ENCODE results near the gene CNFN. TPM values are rescaled to one million over a fixed set of nuclear protein-coding genes. Genes with fewer than 3 reads are reported as not detected.

CNFN gene
- polyA plus RNA-seq, 2 donors, result 5,144 to 7,132 TPM

DNA sequence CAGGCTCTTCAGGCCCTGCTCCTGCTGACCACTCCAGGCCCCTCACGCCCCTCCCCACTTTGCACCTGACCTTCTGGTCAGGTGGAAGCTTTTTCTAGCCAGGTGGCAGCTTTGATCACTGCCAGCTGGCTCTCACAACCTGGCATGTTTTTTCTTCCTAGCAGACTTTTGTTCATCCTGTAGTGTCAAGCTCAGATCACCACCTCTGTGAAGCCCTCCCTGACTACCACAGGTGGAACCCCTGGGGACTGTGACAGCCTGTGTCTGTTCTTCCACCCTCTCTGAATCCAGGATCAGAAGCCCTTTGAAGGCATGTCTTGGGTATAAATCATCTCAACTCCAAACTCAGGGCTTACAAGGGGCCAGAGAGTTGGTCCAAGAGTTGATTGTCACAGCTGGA lies 10.3 kb upstream of the CNFN start:
- peaks cover 0 to 3% of the 10 kb centered on the region in 2 donors for H3K36me3 ChIP-seq (ENCODE audit: control insufficient read depth in 2 of 2, insufficient read depth in 2 of 2, low read length in 1 of 2)
- 93 to 98% methylated on average over 1 of the region's 1 CpG for WGBS, 2 donors
- H3K27me3 ChIP-seq (ENCODE audit: control insufficient read depth in 1 of 2, insufficient read depth in 2 of 2, low read length in 2 of 2), result no peaks in the 10 kb centered on the region
- H3K4me1 ChIP-seq (ENCODE audit: control insufficient read depth in 2 of 2, insufficient read depth in 2 of 2, low read length in 1 of 2), result peaks cover 0 to 14% of the 10 kb centered on the region in 2 donors
- H3K9me3 ChIP-seq (ENCODE audit: control insufficient read depth in 2 of 2, insufficient read depth in 1 of 2, low read depth in 1 of 2, low read length in 1 of 2), result no peaks in the 10 kb centered on the region
- peak overlapping the region in 1 of 2 donors; percentile 16 for H3K4me3 ChIP-seq (ENCODE audit: low read depth in 1 of 2, low read length in 2 of 2)
- peak overlapping the region in 1 of 2 donors; percentile 86 for H3K27ac ChIP-seq (ENCODE audit: low read depth in 2 of 2, low read length in 1 of 2)

DNA sequence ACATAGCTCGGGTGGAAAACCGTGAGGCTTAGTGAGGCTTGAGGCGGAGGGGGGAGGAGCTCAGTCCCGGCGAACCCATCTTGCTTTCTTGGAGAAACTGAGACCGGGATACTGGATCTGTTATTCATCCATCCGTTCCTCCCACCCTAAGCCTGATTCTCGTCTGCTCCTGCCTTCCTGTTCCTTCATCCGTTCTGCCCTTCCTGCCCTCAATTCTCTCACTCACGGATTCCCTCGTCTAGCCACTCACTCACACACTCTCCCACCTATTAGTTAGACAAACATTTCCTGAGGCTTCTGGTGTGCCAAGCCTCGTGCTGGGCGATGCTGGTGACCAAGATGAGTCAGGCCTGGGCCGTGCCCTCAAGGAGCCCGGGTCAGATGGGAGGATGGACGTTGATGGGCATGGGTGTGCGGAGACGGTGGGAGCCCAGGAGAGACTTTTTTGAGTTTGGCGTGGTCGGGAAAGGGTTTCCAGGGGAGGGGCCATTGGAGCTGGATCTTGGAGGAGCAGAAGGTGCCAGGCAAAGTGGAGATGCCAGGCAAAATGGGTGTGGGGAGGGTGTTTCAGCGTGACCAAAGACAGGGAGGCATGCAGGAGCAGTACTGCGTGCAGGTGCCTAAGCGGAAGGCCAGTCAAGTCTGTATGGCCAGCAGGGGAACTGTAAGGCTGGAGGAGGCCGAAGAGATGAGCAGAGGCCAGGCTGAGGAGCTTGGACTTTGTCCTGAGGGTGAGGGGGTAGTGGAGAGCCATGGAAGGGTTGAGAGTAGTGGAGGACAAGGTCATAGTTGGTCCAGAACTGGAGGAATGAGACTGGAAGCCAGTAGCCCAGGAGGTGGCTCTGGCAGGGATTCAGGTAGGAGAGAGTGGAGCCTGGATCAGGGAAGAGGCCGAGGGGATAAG lies 7.4 kb upstream of the CNFN start:
- H3K27ac ChIP-seq (ENCODE audit: low read depth in 2 of 2, low read length in 1 of 2), result peak overlapping the region; percentile 86 to 94

DNA sequence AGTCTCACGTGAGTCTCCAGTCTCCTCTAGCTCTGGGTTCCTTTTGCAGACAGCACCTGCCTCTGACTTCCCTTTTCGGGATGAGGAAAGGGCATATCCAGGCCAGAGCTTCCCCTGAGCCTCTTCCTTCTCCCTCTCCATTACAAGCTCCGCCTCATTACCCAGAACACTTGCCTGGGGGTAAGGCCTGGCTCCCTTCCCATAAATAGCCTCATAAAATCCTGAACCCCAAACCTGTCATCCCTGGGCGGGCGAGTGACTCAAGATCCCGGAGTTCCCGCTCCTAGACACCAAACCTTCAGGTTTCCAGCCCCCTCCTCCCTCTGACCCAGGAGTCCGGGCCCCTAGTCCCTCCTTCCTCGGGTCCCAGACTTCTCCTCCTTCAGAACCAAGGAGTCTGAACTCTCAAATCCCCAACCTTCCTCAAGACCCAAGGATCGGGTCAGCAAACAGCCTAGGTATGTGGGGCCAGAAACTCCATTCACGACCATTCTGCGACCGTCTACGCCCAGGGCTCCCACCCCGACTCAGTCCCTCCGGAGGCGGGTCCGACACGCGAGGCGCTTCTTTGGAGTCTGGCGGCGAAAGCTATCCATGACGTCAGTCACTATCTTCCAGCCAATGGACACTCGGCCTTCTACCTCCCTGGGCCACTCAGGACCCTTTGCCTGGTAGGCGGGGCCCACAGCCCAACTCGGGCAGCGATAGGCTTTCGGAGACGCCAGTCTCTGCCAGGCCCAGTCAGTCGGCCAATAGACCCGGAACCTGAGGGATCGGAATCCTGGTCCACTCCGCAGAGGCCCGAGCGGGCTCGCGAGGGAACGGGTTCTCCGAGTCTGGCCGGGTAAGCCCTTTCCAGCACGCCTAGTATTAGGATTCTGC lies 6.5 kb upstream of the CNFN start:
- Histone ChIP-seq H3K9me3 (ENCODE audit: control insufficient read depth in 2 of 2, insufficient read depth in 1 of 2, low read depth in 1 of 2, low read length in 1 of 2) (no peaks in the 10 kb centered on the region), H3K36me3 (ENCODE audit: control insufficient read depth in 2 of 2, insufficient read depth in 2 of 2, low read length in 1 of 2) (no peaks in the 10 kb centered on the region), H3K27ac (ENCODE audit: low read depth in 2 of 2, low read length in 1 of 2) (peak overlapping the region; percentile 94 to 95), H3K4me1 (ENCODE audit: control insufficient read depth in 2 of 2, insufficient read depth in 2 of 2, low read length in 1 of 2) (peaks cover 0 to 16% of the 10 kb centered on the region in 2 donors), H3K4me3 (ENCODE audit: low read depth in 1 of 2, low read length in 2 of 2) (peak overlapping the region; percentile 41 to 54), H3K27me3 (ENCODE audit: control insufficient read depth in 1 of 2, insufficient read depth in 2 of 2, low read length in 2 of 2) (no peaks in the 10 kb centered on the region)
- 4 to 5% methylated on average over 42 of the region's 42 CpGs for WGBS, 2 donors

More for the DNA sequence above, 7.4 kb upstream of the CNFN start:
- no peaks in the 10 kb centered on the region for H3K9me3 ChIP-seq (ENCODE audit: control insufficient read depth in 2 of 2, insufficient read depth in 1 of 2, low read depth in 1 of 2, low read length in 1 of 2)
- peaks cover 0 to 16% of the 10 kb centered on the region in 2 donors for H3K4me1 ChIP-seq (ENCODE audit: control insufficient read depth in 2 of 2, insufficient read depth in 2 of 2, low read length in 1 of 2)
- H3K36me3 ChIP-seq (ENCODE audit: control insufficient read depth in 2 of 2, insufficient read depth in 2 of 2, low read length in 1 of 2), result no peaks in the 10 kb centered on the region
- H3K27me3 ChIP-seq (ENCODE audit: control insufficient read depth in 1 of 2, insufficient read depth in 2 of 2, low read length in 2 of 2), result no peaks in the 10 kb centered on the region
- 21 to 22% methylated on average over 25 of the region's 25 CpGs for WGBS, 2 donors
- H3K4me3 ChIP-seq (ENCODE audit: low read depth in 1 of 2, low read length in 2 of 2), result peak overlapping the region; percentile 41 to 54

DNA sequence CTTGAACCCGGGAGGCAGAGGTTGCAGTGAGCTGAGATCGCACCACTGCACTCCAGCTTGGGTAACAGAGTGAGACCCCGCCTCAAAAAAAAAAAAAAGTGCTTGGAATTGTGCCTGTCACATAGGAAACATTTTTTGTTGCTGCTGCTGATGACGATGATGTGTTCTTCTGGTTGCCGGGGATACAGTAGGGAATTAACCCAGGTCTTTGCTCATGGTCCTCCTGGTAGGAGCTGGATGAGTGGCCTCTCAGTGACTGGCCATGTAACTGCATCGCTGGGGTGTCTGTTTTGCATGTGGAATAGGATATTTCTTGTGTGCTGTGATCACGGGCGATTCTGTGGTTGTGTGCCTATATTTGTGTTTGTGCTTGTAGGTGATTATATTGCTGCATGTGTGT lies 4.7 kb upstream of the CNFN start:
- no peaks in the 10 kb centered on the region for H3K36me3 ChIP-seq (ENCODE audit: control insufficient read depth in 2 of 2, insufficient read depth in 2 of 2, low read length in 1 of 2)
- no peak overlapping the region for H3K27ac ChIP-seq (ENCODE audit: low read depth in 2 of 2, low read length in 1 of 2)
- peaks cover 0 to 13% of the 10 kb centered on the region in 2 donors for H3K4me1 ChIP-seq (ENCODE audit: control insufficient read depth in 2 of 2, insufficient read depth in 2 of 2, low read length in 1 of 2)
- H3K4me3 ChIP-seq (ENCODE audit: low read depth in 1 of 2, low read length in 2 of 2), result no peak overlapping the region
- no peaks in the 10 kb centered on the region for H3K9me3 ChIP-seq (ENCODE audit: control insufficient read depth in 2 of 2, insufficient read depth in 1 of 2, low read depth in 1 of 2, low read length in 1 of 2)
- no peaks in the 10 kb centered on the region for H3K27me3 ChIP-seq (ENCODE audit: control insufficient read depth in 1 of 2, insufficient read depth in 2 of 2, low read length in 2 of 2)
- WGBS, 2 donors, result 85 to 88% methylated on average over 8 of the region's 8 CpGs

DNA sequence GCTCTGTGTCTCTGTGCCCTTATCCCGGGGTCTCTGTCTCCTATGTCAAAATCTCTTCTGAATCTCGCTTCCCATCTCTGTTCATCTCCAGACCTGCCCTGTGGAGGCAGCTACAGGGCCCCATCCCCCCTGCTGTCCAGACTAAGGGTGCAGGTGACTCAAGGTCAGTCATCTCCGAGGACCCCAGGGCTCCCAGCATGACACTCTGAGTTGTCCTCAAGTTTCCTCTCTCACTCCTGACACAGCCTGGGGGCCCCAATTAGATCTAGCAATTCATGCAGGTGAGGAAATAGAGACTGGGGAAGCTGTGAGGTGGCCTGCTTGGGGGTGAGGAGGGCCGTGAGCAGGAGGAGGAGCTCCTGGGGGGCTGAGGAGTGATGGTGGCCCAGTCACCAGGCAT lies 2.1 kb upstream of the CNFN start:
- peaks cover 0 to 4% of the 10 kb centered on the region in 2 donors for H3K4me1 ChIP-seq (ENCODE audit: control insufficient read depth in 2 of 2, insufficient read depth in 2 of 2, low read length in 1 of 2)
- peak overlapping the region; percentile 6 to 87 for H3K27ac ChIP-seq (ENCODE audit: low read depth in 2 of 2, low read length in 1 of 2)
- WGBS, 2 donors, result 59 to 74% methylated on average over 4 of the region's 4 CpGs
- no peaks in the 10 kb centered on the region for H3K27me3 ChIP-seq (ENCODE audit: control insufficient read depth in 1 of 2, insufficient read depth in 2 of 2, low read length in 2 of 2)
- no peak overlapping the region for H3K4me3 ChIP-seq (ENCODE audit: low read depth in 1 of 2, low read length in 2 of 2)
- no peaks in the 10 kb centered on the region for H3K9me3 ChIP-seq (ENCODE audit: control insufficient read depth in 2 of 2, insufficient read depth in 1 of 2, low read depth in 1 of 2, low read length in 1 of 2)
- no peaks in the 10 kb centered on the region for H3K36me3 ChIP-seq (ENCODE audit: control insufficient read depth in 2 of 2, insufficient read depth in 2 of 2, low read length in 1 of 2)

DNA sequence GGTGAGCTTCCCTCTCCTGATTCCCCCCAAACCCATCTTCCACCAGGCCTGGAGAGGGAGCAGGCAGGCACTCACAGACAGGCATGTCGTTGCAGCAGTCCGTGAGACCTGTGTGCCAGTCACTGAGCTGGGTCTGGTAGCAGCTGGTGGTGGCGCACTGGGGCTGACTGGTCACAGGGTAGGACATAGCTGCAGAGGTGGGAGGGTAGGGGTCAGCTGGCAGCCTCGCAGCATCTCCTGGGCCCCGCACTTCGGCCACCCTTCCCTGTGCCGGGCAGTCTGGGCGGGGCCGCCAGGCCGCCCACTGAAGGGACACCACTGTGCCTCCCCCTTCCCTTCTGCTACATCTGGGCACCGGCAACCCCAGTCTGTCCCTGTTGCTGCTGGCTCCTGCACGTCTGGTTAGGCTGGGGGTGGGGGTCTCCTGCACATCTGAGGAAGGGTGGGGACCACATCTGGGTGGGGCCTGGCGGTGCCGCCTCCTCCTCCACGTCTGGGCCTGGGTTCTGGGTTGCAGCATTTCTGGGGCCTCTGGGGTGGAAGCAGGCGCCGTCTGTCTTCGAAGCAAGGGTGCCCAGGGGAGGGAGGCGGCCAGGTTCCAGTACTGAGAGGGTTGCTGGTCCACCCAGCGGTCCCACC lies 1.1 kb downstream of the CNFN start:
- no peaks in the 10 kb centered on the region for H3K27me3 ChIP-seq (ENCODE audit: control insufficient read depth in 1 of 2, insufficient read depth in 2 of 2, low read length in 2 of 2)
- H3K36me3 ChIP-seq (ENCODE audit: control insufficient read depth in 2 of 2, insufficient read depth in 2 of 2, low read length in 1 of 2), result no peaks in the 10 kb centered on the region
- peak overlapping the region; percentile 48 to 50 for H3K4me3 ChIP-seq (ENCODE audit: low read depth in 1 of 2, low read length in 2 of 2)
- peak overlapping the region in 1 of 2 donors; percentile 69 for H3K27ac ChIP-seq (ENCODE audit: low read depth in 2 of 2, low read length in 1 of 2)
- no peaks in the 10 kb centered on the region for H3K9me3 ChIP-seq (ENCODE audit: control insufficient read depth in 2 of 2, insufficient read depth in 1 of 2, low read depth in 1 of 2, low read length in 1 of 2)
- 78 to 80% methylated on average over 16 to 20 of the region's 20 CpGs for WGBS, 2 donors
- H3K4me1 ChIP-seq (ENCODE audit: control insufficient read depth in 2 of 2, insufficient read depth in 2 of 2, low read length in 1 of 2), result no peaks in the 10 kb centered on the region

DNA sequence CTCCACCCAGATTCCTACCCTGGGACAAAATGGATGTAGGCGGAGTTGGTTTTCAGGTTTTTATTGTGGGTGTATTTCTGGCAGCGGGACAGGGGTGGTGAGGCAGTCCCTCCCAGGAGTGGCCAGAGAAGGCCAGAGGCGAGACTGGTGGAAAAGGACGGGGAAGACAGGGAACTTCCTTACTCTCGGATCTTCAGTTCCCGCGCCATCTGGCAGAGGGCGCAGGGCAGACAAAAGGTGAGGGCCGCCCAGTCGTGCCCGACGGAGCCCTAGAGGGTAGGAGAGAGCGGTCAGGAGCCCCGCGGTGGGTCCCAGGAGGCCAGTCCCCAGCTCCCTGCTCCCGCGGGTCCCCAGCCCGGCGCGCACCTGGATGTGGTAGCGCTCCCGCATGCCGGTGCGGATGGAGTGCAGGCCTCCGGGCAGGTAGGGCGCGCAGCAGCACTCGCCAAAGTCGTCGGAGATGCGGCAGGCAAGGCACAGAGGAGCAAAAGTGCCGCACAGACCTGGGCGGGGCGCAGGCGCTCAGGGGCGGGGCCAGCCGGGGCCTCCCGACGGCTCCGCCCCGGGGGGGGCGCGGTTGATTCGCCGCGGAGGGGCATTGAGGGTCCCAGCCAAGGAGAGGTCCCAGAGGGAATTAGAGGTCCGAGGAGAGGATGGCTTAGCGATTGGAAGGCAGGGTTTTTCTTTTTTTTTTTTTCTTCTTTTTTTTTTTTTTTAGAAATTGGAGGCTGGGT lies 3.0 kb downstream of the CNFN start:
- Histone ChIP-seq H3K4me3 (ENCODE audit: low read depth in 1 of 2, low read length in 2 of 2) (peak overlapping the region; percentile 44 to 48), H3K27ac (ENCODE audit: low read depth in 2 of 2, low read length in 1 of 2) (peak overlapping the region; percentile 63 to 88)

DNA sequence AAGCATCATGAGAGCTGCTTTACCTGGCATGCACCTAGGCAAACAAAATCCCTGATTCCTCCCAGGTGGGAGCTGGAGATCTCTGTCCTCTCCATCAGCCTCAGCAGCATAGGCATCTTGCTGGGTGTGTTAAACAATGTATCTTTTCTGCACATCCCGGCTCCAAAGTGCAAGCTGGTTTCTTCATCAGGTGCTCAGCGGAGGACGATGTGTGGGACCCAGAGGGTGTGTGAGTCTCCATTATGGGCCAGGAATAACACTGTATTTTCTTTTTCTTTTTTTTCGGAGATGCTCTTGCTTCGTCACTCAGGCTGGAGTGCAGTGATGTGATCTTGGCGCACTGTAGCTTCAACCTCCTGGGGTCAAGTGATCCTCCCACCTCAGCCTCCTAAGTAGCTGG lies 9.9 kb downstream of the CNFN start:
- Histone ChIP-seq H3K9me3 (ENCODE audit: control insufficient read depth in 2 of 2, insufficient read depth in 1 of 2, low read depth in 1 of 2, low read length in 1 of 2) (no peaks in the 10 kb centered on the region), H3K4me1 (ENCODE audit: control insufficient read depth in 2 of 2, insufficient read depth in 2 of 2, low read length in 1 of 2) (peaks cover 0 to 6% of the 10 kb centered on the region in 2 donors), H3K4me3 (ENCODE audit: low read depth in 1 of 2, low read length in 2 of 2) (no peak overlapping the region), H3K27ac (ENCODE audit: low read depth in 2 of 2, low read length in 1 of 2) (no peak overlapping the region), H3K27me3 (ENCODE audit: control insufficient read depth in 1 of 2, insufficient read depth in 2 of 2, low read length in 2 of 2) (no peaks in the 10 kb centered on the region), H3K36me3 (ENCODE audit: control insufficient read depth in 2 of 2, insufficient read depth in 2 of 2, low read length in 1 of 2) (peaks cover 0 to 11% of the 10 kb centered on the region in 2 donors)
- 74 to 80% methylated on average over 6 of the region's 6 CpGs for WGBS, 2 donors

More for the DNA sequence above, 3.0 kb downstream of the CNFN start:
- H3K27me3 ChIP-seq (ENCODE audit: control insufficient read depth in 1 of 2, insufficient read depth in 2 of 2, low read length in 2 of 2), result no peaks in the 10 kb centered on the region
- 2 to 3% methylated on average over 37 to 48 of the region's 48 CpGs for WGBS, 2 donors
- no peaks in the 10 kb centered on the region for H3K4me1 ChIP-seq (ENCODE audit: control insufficient read depth in 2 of 2, insufficient read depth in 2 of 2, low read length in 1 of 2)
- H3K9me3 ChIP-seq (ENCODE audit: control insufficient read depth in 2 of 2, insufficient read depth in 1 of 2, low read depth in 1 of 2, low read length in 1 of 2), result no peaks in the 10 kb centered on the region
- no peaks in the 10 kb centered on the region for H3K36me3 ChIP-seq (ENCODE audit: control insufficient read depth in 2 of 2, insufficient read depth in 2 of 2, low read length in 1 of 2)

Data from esophagus (tissue), 2 donors.